HG02852 (cell line): ENCODE measurements around the gene HSD17B3.
"Not testable (repeated sequence)": the region's sequence is repeated elsewhere in the genome, so short reads cannot be mapped to it uniquely, and the experiment has no call there.

ENCODE experiments used
- ATAC-seq: cut with Tn5 transposase; IDR thresholded peaks from one replicate; pipeline ENCODE4 v1.9.1; 2021; ENCODE audit warnings: mild to moderate bottlenecking, moderate library complexity; ENCODE audit not compliant: unreplicated experiment

Gene HSD17B3

DNA sequence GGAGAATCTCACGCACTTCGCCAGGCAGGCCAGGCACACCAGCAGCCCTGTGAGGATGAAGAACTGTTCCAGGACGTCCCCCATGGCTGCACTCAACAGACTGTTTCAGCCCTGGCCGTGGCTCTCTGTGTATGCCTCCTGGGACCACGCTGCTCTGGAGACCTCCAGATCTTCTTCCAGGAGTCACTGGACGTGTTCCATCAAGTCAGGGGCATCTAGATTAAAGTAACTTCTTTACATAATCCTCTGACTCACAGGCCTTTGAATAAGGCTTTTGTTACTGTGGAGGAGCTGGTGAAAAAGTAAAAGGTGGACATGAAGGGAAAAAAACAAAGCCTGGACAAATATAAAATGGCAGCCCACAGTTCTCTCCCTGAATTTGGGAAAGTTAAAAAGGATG lies at the start of gene HSD17B3:
TSS of gene HSD17B3 (minus strand) at position 156 of the 400 bp plus-strand sequence. CDS start at position 84, 72 bp downstream.
- no peak for ATAC-seq

DNA sequence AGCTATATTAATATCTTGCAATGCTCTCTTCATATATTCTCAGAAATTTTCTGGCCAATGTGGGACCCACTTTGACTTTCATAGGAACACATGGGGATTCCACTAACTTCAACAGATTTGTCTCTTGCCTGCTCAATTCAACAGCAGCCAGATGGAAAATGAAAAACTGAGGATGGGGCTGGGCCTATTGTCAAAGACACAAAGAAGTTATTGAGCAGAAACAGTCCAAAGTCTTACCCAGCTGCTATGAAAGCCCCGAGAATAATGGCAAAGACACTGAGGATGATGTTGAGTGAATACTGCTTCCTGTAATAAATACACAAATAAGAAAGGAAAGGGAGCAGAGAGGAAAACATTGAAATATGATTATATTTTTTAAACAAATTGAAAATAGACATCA lies 48.9 kb upstream of the HSD17B3 start:
- ATAC-seq, result no peak

DNA sequence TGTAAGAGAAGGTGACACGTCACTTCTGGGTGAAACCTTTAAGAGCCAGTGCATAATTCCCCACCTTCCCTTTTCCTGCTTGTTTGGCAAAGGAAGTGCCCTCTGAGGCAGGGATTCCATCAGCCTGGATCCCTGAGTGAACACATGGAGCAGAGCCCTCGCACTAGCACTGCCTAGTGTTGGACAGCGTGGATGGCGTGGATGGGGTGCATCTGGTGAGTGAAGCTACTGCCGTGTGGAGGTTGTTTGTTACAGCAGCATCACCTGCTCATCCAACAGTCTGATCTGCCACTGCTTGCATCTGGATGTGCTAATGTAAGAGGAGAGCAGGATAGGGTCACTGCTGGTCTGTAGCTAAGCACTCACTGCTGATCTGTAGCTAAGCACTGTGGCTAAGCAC lies 46.3 kb upstream of the HSD17B3 start:
- no peak for ATAC-seq

DNA sequence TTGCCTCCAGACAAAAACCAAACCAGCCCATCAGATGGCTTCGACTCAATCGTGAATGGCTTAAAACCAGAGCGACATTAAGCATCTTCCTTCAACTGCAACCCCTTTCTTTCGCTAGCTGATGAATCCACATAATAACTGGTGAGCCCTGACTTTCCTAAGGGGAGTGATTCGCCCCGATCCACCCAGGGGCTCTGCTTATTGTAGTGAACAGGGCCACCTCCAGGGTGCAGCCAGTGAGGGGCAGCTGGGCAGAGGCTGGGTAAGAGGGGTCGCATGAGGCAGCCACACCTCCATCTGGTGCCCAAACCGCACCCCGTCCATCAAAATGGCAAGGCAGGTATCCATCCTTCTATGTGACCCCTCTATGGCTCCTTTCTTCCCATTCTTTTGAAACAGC lies 43.6 kb upstream of the HSD17B3 start:
- ATAC-seq, result no peak

GRCh38 chr9:96344458-96345180 lies 42.6 kb upstream of the HSD17B3 start:
- no peak for ATAC-seq

DNA sequence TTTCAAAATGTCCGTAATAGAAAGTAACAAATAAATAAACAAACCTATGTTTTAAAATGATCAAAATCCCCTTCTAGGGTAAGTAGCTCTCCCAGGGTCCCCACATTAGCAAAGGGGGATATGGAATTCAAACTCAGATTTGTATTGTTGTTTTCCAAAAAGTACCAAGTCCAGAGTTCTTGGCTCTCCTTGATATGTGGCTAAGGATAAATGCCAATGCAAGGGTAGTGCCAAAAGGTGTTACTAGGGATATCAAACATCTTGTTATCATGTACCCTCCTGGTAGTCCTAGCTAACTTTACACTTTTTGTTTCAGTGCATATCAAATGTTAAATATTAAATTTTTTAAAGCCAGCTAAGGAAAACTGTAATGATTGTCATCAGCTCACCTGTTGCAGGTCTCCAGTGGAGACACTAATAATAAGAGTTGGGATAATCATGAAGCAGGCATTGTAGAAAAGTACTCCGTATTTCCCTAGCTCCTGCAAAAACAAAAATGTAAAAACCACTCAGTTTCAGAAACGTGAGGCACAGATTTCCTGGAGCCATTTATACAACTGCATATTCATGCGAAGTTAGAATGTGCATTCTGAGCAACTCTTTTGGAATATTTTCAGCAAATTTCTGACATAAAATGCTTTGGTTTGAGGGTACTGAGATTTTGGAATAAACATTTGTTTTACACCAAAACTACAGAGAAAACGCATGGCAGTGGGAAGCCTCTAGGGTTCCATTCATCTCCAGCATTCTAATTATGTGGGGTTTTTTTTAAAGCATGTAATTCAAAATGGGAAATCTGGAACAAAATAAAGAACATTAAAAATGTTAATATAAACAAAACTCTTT lies 41.8 kb upstream of the HSD17B3 start:
- no peak for ATAC-seq

DNA sequence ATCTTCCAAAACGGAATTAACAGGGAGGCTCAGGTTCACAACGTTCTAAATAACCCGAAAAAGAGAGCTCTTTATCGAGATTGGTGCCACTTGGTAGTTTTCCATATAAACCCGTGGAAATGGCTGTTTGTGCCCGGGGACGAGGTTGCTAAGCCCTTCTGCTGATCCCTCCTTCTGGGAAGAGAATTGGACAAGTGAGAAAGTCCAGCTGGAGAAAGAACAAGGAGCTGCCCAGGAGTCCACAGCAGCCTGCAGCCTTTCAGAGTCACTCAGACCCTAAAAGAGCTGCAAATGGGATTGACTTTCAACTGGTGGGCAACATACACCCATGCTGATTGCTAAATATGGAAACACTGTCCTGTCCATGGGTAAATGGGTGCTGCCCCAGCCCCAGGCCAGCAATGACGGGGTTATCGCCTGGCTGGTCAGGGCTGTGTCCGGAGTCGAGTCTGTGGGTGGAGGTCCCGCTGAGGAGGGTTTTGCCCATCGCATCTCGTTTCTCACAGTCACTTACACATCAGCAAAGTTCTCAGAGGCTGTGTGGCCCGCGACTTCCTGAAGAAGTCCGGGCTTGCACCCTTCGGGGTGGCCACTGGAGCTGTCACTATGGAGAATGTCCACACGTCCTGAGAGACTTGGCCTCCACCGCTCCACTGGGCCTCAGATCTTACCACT lies 40.7 kb upstream of the HSD17B3 start:
- ATAC-seq, result no peak

GRCh38 chr9:96340707-96341106 lies 38.7 kb upstream of the HSD17B3 start:
- ATAC-seq, result no peak

DNA sequence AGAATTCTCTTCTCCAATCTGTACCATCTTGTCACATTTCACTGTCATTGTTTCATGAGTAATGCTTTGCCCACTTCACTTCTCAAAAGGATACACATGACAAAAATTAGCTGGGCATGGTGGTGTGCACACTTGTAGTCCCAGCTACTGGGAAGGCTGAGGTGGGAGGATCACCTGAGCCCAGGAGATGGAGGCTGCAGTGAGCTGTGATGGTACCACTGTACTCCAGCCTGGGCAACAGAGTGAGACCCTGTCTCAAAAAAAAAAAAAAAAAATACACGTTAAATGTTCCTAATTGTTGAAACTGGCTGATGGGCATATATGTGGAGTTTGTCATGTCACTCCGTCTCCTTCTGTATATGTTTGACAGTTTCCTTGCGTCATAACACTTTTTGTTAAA lies 36.3 kb upstream of the HSD17B3 start:
- no peak for ATAC-seq

DNA sequence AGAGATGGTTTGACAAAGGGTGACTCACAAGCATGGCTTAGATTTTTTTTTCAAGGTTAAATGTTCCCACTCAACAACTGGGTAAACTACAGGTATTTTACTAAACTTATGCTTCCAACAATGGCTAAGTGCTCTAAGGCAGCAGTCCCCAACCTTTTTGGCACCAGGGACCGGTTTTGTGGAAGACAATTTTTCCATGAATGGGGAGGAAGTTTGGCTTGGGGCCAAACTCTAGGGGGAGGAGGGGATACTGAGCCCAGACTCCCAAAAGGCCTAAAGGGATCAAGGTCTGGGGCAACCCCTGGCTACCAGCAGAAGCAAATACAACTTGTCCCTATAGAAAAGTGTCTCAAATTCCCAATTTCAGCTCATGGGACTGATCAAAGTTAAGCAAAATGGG lies 32.0 kb upstream of the HSD17B3 start:
- no peak for ATAC-seq

DNA sequence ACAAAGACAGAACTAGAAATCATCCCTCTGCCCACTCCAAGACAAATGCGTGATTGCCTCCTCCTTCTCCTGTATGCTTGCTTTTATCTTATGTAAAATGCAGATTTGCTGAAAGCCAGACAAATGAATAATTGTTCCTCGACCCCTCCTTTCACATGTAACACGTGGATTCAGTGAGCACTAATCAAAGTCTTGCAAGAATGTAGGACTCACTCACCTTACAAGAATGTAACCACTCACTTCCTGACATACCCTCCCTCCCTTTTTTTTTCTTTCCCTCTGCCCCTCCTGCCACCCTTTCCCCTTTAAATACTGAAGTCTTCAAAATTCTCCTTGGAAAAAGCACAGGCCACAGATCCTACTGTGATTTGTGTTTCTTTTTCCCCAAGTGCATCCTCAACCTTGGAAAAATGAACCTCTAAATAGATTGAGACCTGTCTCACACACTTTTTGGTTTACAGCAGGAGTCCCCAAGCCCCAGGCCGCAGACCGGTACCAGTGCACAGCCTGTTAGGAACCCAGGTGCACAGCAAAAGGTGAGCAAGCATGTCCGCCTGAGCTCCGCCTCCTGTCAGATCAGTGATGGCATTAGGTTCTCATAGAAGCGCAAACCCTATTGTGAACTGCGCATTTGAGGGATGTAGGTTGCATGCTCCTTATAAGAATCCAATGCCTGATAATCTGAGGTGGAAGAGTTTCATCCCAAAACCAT lies 29.4 kb upstream of the HSD17B3 start:
- no peak for ATAC-seq

GRCh38 chr9:96327694-96328352 lies 25.8 kb upstream of the HSD17B3 start:
- no peak for ATAC-seq

GRCh38 chr9:96323169-96323568 lies 21.2 kb upstream of the HSD17B3 start:
- no peak for ATAC-seq

GRCh38 chr9:96322736-96323135 lies 20.8 kb upstream of the HSD17B3 start:
- ATAC-seq, result not testable (repeated sequence)

DNA sequence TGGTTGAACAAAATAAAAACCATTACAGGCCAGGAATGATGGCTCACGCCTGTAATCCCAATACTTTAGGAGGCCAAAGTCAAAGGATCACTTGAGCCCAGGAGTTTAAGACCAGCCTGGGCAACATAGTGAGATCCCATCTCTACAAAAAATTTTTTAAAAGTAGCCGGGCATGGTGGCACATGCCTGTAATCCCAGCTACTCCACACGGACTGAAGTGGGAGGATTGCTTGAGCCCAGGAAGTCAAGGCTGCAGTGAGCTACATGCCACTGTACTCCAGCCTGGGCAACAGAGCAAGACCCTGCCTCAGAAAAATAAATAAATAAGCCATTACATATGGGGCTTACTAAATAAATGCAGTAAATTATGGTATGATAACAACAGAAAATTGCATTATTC lies 20.2 kb upstream of the HSD17B3 start:
- not testable (repeated sequence) for ATAC-seq

DNA sequence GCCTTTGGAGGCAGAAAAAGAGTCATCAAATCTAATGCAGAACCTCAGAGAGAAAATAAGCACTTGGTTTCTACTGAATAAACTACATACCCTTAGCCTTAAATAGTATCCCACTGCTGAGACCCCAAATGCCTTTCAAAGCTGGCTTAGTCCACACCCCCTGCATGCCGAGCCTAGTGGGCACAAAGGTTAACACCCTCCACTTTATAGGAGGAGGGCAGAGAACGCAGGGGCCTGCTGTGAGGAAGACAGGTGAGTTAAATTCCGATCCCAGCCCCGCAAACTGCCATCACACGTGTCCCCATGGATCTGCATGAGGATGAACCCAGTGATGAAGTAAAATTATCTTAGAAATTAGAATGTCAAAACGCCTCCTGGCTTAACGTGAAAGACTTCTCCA lies 19.5 kb upstream of the HSD17B3 start:
- no peak for ATAC-seq

DNA sequence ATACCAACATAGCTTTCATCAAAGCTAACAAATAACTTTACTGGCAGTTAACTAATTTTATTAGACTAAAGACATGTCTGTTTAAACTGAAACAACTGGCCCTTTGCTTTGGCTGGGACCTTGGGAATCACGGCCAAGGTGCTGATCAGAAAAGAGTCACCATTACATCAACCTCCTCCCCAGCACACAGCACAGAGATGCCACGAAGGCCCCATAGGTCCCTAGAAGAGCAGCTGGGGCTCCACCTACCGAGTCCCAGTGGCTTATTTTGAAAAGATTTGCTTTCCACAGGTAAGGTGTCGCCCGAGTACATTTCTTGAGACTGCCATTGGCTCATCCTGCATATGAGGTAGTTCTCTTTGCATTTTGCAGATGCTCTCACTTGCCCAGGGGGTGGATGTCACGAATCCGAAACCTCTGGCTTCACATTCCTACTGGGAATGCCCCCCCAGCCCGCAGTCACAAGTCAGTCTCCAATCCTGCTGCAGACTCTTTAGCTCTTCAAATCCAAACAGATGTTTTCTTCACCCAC lies 18.8 kb upstream of the HSD17B3 start:
- ATAC-seq, result no peak

- ATAC-seq, result no peak
These were observed 17.1 kb upstream of the HSD17B3 start for GRCh38 chr9:96318921-96319565.

DNA sequence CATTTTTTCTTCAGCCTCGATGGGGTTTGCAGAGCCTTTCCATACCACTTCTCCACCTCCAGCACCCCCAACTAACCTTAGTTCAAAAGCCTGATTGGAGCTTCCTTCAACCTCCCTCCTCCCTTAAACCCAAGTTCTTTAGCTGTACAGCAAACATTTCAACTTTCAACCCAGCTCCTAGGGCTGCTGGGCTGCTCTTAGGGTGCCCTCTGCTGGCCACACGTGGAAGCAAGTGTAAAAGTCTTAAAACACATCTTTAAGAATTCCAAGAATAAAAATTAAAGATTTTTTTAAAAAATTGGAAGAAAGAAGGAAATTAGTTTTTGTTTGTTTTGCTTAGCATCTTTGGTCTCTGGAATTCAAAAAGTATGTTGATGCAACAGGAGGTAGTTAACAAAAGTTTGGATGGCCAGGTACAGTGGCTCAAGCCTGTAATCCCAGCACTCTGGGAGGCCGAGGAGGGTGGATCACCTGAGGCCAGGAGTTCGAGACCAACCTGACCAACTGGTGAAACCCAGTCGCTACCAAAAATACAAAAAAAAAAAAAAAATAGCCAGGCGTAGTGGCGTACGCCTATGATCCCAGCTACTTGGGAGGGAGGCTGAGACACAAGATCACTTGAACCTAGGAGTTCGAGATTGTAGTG lies 15.5 kb upstream of the HSD17B3 start:
- no peak for ATAC-seq
